HG03457 (cell line): ENCODE results near the gene CCT6B.
A peak's percentile ranks its signal among the peaks of the same experiment; 100 is the strongest.
"Not testable (repeated sequence)": the region's sequence is repeated elsewhere in the genome, so short reads cannot be mapped to it uniquely, and the experiment has no call there.

Experiments used
- ATAC-seq: cut with Tn5 transposase; IDR thresholded peaks from one replicate; pipeline ENCODE4 v1.9.1; 2021; ENCODE audit warnings: moderate number of reproducible peaks; ENCODE audit not compliant: unreplicated experiment

CCT6B gene

GRCh38 chr17:34980681-34981537 is 19.6 kb upstream of the CCT6B start:
- peak; percentile 69 for ATAC-seq

- peak; percentile 70 for ATAC-seq
These were observed 19.1 kb upstream of the CCT6B start, which contains the start of gene LIG3 for GRCh38 chr17:34980353-34980680. TSS of gene LIG3 (plus strand) at chr17:34980512. CDS start at chr17:34983006, 2,494 bp downstream.

DNA sequence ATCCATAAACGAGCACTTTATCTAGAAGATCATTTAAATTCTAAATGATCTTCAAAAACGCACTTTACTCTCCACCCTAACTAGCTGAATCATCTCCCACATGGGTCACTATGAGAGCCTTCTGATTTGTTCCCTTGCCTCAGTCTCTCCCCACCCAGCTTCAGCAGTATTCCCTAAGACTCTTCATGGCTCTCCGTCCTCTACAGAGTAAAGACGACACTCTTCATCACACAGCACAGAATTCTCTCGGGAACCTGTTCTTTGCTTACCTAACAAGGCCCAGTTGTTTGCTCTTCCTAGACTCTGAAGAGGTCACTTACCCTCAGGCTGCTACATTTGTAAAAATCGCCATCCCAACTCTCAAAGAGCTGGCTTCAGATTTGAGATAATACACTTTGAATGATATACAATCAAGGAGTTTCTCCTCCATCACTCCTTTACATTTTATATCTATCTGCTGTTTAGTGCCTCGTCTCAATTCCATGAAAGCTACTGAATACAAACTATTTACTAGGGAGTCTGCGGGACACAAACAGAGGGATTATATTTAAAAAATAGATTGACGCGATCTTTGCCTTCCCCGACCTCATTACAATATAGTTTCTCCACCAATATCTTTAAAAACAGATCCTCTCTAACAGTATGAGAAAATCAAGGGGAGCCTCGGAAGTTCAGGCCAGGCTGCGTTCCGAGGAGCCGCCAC is 18.5 kb upstream of the CCT6B start:
- ATAC-seq, result no peak

DNA sequence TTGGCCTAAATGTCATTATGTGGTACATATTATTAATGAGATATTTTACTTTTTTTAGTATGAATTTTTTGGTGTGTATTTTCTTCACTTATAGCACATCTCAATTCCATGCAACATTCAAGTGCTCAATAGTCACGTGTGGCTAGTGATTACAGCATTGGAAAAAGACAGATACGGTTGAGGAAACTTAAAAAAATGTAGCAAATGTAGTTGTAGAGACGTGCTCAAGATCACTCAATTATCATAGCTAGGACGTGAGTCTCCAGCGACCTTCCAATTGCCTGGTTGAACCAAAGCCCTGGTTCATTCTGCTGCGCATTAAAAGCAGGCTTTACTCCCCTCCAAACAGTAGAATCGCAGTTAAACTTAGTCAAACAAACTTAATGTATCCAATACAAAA is 17.9 kb upstream of the CCT6B start:
- no peak for ATAC-seq

DNA sequence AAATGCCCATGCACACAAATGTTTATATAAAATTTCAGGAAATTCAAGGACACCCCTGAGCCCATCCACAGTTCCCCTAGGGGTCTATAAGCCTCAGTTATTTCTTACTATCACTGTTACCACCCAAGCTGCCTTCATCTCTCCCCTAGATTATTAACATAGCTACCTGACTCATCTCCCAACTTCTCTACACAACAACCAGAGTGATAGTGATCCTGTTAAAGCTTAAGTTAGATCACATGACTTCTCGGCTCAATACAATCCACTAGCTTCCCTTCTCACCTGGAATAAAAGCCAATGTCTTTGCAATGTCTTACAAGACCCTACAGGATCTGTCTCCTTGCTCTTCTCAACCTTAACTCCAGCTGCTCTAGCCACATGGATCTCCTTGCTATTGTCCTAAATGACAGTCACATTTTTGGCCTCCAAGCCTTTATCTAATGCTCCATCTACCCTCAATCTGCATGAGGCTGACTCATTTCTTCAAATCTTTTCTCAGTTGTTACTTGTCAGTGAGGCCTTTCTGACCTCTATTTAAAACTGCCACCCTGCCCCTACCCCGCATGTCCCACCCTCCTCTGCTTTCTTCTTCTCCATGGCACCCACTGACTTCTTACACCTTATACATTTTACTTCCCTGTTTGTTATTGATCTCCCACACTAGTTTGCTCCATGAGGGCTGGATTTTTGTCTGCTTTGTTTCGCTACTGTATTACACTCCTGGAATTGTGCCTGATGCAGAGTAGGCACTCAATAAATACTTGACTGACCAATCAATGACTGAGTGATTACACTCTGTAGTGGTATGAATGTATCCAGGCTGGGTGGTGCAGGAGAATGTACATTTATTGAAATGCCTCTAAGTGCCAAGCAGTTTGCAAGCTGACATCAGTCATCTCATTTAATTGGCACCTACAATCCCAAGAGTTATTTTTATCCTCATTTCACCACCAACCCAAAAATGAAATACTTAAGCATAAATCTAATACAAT is 13.8 kb upstream of the CCT6B start:
- no peak for ATAC-seq

- ATAC-seq, result no peak
These were observed 12.9 kb upstream of the CCT6B start for GRCh38 chr17:34974179-34974578.

GRCh38 chr17:34958438-34958837 is 2.8 kb downstream of the CCT6B start:
- ATAC-seq, result no peak

- ATAC-seq, result not testable (repeated sequence)
These were observed 10.5 kb downstream of the CCT6B start for GRCh38 chr17:34950780-34951179.

GRCh38 chr17:34930283-34930682 is 31.0 kb downstream of the CCT6B start:
- no peak for ATAC-seq

DNA sequence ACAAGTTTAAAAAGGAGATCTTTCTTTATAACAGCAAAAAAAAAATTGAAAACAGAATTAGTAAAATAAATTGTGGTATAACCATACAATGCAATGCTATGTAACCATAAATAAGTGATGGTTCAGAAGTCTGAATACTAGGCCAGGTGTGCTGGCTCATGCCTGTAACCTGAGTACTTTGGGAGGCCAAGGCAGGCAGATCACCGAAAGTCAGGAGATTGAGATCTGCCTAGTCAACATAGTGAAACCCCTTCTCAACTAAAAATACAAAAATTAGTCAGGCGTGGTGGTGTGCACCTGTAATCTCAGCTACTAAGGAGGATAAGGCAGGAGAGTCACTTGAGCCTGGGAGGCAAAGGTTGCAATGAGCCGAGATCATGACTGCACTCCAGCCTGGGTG is 34.6 kb downstream of the CCT6B start:
- no peak for ATAC-seq

DNA sequence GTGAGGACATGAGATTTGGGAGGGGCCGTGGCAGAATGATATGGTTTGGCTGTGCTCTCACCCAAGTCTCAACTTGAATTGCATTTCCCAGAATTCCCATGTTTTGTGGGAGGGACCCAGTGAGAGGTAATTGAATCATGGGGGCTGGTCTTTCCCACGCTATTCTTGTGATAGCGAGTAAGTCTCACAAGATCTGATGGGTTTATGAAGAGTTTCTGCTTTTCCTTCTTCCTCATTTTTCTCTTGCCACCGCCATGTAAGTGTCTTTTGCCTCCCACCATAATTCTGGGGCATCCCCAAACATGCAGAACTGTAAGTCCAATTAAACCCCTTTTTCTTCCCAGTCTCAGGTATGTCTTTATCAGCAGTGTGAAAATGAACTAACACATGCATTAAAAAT is 40.6 kb downstream of the CCT6B start:
- no peak for ATAC-seq

GRCh38 chr17:34917381-34917780 is 43.9 kb downstream of the CCT6B start:
- no peak for ATAC-seq

GRCh38 chr17:34916120-34916519 is 45.1 kb downstream of the CCT6B start:
- ATAC-seq, result no peak

DNA sequence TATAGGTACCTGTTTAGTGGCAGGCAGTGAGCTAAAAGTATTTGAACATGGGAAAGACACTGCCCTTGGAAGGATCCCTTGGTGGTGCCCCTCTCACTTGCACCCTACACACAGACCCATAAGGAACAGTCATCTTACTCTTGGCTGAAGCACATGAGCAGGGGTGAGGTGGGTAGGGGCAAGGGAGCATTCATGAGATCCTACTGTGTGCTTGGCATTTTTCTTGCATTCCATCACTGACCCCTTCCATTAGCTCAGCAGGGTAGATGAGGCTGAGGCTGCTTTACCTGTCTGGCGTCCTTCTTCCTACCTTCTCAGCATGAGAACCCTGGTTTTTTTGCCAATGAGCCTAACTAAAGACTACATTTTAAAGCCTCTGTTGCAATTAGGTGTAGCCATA is 48.3 kb downstream of the CCT6B start:
- ATAC-seq, result no peak

DNA sequence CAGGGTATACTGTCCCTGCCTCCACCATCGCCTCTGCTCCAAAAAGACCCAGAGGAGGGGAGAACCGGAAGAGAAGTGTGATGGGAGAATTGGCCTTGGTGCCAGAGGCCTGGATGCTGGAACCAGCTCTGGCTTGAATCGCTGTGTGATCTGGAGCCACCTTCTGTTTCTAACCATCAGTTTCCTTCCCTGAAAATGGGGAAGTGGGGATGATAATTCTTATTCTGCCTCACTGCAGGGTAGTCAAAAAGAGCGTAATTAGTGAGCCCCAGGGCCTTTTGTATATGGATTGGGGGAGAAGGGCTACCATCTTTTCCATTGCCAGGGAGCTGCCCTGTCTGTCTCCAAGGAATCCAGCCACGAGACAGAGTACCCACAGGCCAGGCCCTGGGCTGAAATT is 52.2 kb downstream of the CCT6B start:
- no peak for ATAC-seq

- no peak for ATAC-seq
These were observed 58.3 kb downstream of the CCT6B start for GRCh38 chr17:34902831-34903547.

GRCh38 chr17:34899643-34900291 is 61.5 kb downstream of the CCT6B start:
- ATAC-seq, result no peak

- no peak for ATAC-seq
These were observed 65.9 kb downstream of the CCT6B start for GRCh38 chr17:34895383-34895782.

- no peak for ATAC-seq
These were observed 66.3 kb downstream of the CCT6B start for GRCh38 chr17:34894964-34895363.
